Stimulated activated CD4-positive, alpha-beta T cell treated with anti-CD3 and anti-CD28 coated beads, Interleukin-12 subunit alpha, Interleukin-12 subunit beta, amount 100 ng/mL, for 24 hours (primary cell): ENCODE measurements around the gene RAB5IF.
A peak's percentile ranks its signal among the peaks of the same experiment; 100 is the strongest.
"Not testable (repeated sequence)": the region's sequence is repeated elsewhere in the genome, so short reads cannot be mapped to it uniquely, and the experiment has no call there.

Experiments used
- DNase-seq, 2 experiments: peaks; one replicate each; pipeline ENCODE4 v3.0.0-alpha.2; 2020; ENCODE audit warnings: low read depth in 2 of 2

The RAB5IF gene

DNA sequence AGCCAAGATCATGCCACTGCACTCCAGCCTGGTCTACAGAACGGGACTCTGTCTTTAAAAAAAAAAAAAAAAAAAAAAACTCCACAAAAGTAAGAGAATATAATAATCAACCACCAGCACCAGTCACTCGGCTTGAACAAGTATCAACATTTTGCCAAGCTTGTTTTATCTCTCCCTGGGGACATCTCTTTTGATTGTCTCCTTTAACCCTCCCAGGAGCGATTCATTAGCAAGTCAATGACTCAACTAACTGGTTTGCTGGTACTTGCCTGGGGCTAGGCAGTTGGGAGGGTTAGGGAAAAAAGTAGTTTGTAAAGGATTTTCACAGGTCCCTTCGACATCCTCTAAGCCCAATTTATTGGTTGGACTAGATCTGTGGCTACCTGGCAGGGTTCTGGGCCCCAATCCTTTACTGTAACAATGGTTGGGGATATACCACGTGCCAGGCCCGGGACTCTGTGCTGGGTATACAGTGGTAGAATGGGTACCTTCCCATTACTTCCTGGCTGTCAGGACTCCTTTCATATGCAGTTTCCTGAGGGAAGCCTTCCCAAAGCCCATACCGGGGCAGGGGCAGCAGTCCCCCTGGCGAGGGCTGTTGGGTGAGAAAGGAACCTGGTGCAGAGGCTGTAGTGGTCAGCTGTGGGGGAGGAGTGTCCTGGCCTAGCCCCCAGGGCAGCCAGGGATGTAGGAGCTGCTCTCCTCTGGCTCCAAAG, 20.0 kb upstream of the RAB5IF start:
- DNase-seq: no peak

DNA sequence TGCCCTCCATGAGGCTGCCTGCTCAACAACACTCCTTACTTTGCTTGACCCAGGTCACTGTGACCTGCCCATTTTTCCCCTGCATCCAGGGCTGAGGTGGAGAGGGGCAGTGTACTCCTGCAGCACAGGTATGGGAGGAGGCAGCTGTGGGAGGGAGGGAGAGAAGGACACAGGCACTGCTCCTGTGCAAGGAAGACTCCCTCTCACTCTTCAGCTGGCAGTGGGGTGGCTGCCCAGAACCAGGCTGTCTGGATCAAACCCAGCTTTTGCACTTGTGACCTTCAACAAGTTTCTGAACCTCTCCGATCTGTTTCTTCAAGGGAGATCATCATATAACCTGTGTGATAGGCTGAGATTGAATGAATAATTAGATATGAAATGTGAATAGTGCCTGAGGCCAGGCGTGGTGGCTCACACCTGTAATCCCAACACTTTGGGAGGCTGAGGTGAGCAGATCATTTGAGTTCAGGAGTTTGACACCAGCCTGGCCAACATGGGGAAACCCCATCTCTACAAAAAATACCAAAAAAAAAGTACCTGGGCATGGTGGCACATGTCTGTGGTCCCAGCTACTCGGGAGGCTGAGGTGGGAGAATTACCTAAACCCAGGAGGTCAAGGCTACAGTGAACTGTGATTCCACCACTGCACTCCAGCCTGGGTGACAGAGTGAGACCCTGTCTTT, 18.1 kb upstream of the RAB5IF start:
- no peak for DNase-seq

DNA sequence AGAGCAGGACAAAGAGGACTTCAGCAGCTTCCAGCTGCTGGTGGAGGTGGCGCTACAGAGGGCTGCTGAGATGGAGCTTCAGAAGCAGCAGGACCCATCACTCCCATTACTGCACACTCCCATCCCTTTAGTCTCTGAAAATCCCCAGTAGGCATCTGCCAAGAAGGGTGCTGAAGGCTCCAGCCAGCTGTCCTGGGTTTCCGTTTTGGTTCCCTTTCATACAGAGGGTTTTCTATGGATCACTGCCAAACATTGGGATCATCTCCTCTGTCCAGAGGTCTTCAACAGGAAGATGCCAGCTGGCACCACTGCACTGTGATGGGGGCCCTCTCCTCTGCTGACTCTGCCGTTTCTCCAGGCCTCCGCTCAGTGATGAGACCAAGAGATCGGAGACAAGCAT, 14.3 kb upstream of the RAB5IF start:
- no peak for DNase-seq

DNA sequence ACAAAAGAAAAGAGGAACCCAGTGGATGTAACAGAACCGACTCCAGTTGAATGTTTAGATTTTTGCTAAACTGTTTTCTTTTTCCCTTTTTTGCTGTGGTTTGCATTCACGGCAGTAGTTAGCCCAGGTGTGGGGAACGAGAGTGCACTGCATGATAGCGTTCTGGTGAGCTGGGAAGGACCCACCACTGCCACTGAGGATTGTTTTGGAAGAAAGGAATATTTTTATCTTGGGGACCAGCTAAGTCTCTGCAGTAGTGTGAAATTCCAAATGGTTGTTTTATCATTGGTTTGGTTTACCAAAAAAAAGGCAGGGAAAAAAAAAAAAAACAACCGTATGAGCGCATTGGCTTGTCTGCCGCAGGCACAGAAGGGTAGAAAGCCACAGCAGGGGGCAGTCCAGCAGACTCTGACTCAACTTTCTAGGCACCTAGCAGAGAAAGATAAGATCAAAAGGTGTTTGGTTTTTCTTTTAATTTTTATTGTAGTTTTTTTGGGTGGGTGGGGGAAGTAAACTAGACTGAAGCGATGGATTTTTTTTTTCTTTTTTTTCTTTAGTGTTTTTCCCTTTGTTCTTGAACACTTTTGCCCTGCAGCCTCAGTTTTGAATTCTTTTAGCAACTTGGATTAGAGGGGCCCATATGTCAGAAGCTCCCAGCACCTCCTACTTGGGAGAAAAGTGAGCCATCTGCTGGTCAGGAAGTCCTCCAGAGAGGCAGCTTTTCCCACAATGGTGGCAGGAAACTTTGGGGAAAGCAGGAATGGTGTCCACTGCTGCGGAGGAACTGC, 13.5 kb upstream of the RAB5IF start:
- DNase-seq: no peak

DNA sequence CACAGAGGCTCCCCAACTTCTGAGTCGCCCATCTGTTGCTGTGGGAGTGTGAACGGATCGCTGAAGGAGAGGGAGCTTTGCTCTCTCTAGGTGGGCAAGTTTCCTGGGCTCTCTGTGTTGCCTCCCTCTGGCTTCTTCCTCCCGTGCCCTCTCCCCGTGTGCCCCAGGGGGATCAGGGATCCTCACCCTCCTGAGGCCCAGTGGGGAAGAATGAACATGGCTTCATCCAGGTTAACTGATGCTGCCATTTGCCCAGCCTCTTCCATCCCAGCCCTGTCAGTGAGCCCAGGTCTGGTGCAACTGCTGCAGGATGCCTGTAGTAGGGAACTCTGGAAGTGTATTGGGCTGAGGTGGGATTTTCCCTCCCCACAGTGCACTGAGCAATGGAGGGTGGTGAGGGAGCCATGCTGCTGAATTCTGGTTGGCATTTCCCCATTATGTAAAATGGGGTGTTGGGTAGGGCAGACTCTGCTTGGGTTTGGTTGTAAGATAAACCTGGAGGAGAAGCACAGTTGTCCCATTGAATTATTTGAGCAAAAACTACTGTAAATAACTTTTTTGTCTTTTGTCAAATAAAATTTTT, 12.1 kb upstream of the RAB5IF start:
- no peak for DNase-seq

DNA sequence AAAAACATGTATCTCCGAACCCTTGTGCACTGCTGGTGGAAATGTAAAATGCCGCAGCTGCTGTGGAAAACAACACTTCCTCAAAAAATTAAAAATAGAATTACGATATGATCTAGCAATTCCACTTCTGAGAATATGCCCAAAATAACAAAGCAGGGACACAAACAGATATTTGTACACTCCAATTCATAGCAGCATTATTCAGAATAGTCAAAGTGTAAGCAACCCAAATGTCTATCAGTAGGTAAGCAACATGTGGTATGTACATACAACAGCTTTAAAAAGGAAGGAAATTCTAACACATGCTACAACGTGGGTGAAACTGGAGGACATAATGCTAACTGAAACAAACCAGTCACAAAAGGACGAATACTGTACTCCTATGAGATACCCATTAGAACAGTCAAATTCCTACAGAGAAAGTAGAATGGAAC, 5.7 kb upstream of the RAB5IF start:
- no peak for DNase-seq

DNA sequence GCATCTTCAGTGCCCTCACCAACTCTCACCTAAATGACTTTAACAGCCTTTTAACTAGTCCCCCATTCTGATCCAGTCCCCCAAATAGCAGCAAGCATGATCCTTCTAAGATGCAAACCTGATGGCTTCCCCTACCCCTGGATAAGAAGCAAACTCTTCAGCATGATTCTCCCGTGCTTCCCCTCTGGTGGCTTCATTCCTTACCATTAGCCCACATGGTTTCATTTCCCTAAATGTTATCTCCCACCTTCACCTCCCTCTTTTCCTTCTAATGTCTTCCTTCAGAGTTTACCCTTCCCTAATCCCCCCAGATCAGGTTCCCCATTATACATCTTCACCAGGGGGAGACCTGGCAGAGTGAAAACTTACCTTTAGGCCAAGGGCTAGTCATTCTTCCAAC, 4.0 kb upstream of the RAB5IF start:
- DNase-seq: no peak

DNA sequence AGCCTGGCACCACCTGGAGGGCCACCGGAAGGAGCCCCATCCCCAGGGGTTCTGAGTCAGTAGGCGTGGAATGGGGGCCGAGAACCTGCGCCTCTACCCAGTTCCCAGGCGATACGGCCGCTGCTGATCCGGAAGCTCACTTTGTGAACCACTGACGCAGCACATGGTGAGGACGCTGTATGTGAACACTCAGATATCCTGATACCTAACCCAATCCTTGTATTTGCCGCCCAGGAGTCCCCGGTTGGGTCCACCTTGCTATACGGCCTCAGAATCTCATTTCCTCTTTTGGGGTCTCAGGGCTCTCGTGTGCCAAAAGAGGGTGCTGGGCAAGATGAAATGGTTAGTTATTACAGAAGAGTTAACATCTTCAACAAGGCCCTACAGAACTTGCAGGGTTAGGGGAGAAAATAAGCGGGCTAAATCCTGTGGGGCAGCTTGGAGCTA, 604 bp upstream of the RAB5IF start:
- peak in 1 of 2 experiments; percentile 35 for DNase-seq

DNA sequence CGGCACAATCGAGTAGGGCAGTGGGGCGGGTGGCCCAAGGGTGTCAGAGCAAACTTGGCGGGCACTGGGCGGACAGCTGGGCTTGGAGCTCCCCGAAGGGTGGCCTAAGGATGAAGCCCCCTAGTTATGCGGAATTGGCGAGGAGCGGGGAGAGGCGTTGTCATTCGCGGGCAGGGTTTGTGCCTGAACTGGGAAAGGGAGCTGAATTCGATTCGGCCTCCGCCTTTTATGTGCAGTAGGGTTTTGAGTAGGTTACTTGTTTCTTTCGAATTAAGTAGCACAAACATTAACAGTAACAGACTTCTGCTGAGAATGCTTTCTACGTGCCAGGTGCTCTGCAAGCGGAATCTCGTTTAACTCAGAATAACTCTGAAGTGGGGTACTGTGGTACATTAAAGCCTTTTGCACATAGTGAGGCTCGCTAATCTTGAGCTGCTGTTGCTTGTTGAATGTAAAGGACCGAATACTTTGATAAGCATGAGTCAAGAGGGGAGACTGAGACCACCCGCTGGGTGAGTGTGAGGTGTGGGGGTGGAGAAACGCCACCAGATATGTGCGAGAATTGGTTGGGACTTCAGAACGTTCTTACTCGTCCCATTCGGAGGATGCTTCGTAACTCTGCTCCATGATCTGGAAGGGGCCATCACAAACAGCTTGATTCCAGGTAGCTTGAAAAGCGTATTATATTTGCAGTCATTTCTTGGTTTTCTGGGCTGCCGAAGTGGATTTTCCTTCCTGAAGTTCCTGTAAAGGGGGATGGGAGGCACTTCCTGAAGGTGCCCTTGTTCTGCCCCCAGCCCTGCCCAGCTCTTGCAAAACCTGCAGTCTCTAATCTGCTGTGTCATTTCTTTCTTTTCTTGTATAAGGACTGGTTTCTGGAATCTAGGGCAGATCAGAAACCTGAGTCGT, 833 bp downstream of the RAB5IF start:
- DNase-seq: no peak

DNA sequence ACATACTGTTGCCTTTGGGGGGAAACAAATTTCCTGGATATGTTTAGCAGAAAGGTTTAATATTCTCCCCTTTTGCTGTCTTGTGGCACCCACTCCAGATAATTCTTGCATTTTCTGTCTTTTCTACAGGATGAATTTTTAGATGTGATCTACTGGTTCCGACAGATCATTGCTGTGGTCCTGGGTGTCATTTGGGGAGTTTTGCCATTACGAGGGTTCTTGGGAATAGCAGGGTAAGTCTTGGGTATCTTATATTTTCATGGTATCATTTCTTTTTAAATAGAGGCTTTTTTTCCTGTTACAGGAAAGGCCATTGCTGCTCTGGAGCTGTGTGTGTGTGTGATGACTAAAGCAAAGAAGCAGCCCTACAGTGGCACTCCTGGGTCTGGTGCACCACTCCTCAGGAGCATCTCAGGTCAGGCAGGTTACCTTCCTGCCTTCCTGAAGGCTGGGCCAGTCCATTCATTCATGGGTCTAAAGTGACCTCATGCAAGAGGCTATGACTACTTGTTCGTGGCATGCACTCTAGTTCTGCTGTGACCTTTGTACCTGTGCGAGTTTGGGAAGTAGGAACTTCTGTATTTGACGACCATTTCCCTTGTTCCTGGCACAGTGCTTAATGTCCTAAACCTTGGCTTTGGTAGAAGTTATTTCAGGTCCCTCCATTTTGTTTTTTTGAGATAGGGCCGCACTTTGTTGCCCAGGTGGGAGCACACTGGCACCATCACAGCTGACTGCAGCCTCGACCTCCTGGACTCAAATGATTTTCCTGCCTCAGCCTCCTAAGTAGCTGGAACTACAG, 2.2 kb downstream of the RAB5IF start:
- no peak for DNase-seq

DNA sequence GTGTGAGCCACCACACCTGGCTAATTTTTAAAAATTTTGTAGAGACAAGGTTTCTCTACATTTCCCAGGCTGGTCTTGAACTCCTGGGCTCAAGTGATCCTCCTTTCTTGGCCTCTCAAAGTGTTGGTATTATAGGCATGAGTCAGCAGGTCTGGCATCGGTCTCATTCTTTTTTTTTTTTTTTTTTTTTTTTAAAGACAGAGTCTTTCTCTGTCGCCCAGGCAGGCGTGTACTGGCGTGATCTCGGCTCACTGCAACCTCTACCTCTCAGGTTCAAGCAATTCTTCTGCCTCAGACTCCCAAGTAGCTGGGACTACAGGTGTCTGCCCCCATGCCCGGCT, 2.8 kb downstream of the RAB5IF start:
- DNase-seq: not testable (repeated sequence)

DNA sequence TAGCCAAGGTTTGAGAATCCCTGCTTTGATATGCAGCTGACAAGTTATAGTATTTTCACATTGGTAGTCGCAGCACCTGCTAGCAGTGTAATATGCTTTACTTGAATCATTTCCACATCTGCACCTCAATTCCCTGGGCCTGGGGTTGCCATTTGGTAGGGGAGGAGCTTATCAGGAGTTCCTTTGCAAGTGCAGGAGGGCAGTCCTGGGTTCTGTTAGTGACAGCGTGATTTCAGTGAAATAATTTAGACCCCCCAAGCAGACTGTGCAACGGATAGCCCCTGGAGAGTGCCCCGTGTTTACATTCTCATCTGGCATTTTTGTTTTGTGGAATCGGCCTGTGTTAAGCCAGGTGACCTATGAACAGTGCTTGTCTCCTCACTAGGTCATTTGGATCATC, 6.0 kb downstream of the RAB5IF start:
- DNase-seq: no peak

DNA sequence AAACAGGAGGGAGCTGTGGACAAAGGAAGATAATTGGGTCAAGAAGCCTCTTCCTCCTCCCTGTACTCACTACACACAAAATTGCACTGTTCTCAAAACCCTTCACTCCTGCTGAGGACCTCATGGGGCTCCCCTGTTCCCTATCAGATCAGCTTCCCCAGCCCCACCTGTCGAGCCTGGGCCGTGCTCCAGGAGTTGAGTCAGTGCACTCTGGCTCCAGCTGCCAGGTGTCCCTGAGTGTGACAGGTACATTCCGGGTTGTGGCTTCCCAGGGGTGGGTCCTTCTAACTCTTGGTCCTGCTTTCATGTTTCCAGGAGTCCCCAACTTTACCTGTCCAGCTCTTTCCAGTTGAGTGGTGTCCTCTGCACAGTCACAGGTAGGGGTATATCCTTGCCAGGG, 8.4 kb downstream of the RAB5IF start:
- no peak for DNase-seq

DNA sequence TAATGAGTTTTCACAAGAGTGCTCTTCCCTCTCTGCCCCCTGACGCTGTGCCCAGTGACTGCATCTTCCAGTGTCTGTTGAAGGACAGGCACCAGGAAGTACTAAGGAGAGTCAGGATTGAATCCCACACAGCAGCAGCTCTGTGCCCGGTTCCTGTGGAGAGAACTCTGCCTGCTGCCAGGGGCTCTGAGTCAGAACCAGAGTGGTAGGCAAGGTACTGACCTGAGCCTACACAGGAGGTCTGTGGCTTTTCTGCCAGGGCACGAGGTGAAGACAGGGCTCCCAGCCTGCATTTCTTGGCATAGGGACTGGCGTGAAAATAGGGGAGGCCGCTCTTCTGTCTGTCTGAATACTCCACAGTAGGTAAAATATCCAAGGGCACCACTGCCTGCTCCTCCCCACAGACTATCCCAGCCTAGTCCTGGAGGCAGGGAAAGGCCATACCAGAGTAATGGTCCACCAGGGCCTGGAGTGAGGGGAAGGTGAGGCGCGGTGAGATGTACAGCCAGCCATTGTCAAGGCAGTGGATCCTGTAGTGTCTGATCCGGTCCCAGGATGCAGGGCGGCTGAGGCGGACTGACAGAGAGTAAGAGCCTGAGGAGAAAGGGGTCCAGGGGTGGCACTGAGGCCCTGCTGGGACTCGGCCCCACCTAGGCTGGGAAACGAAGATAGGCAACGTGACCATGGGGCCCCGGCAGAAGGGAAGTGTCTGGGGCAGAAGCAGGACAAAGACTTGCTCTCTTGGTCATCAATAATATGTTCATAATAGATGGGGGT, 9.4 kb downstream of the RAB5IF start:
- DNase-seq: no peak

DNA sequence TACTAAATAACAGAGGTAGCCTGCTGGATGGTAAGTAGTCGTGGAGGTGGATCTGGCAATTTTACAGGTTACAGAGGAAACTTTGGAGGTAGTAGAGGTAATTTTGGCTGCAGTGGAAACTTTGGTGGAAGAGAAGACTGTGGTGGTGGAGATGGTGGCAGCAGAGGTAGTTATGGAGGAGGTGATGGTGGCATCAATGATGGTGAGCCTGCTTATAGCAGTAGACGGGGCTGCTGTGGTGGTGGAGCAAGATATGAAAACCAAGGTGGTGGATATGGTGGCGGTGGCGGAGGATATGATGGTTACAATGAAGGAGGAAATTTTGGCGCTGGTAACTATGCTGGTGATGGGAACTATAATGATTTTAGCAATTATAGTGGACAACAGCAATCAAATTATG, 15.3 kb downstream of the RAB5IF start:
- DNase-seq: no peak

DNA sequence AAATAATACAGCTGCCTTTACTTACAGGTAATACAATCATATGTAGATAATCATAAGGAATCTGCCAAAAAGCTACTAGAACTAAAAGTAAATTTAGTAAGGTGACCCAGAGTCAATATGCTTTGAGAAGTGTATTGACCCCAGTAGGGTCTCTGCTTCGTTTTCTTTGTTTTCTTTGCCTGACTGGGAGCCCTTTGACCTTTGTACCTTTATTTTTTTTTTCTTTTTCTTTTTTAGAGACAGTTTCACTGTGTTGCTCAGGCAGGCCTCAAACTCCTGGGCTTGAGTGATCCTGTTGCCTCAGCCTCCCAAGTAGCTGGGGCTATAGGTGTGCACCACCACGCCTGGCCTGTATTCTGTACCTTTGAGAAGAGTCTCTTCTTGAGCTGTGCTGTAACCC, 17.9 kb downstream of the RAB5IF start:
- DNase-seq: no peak

DNA sequence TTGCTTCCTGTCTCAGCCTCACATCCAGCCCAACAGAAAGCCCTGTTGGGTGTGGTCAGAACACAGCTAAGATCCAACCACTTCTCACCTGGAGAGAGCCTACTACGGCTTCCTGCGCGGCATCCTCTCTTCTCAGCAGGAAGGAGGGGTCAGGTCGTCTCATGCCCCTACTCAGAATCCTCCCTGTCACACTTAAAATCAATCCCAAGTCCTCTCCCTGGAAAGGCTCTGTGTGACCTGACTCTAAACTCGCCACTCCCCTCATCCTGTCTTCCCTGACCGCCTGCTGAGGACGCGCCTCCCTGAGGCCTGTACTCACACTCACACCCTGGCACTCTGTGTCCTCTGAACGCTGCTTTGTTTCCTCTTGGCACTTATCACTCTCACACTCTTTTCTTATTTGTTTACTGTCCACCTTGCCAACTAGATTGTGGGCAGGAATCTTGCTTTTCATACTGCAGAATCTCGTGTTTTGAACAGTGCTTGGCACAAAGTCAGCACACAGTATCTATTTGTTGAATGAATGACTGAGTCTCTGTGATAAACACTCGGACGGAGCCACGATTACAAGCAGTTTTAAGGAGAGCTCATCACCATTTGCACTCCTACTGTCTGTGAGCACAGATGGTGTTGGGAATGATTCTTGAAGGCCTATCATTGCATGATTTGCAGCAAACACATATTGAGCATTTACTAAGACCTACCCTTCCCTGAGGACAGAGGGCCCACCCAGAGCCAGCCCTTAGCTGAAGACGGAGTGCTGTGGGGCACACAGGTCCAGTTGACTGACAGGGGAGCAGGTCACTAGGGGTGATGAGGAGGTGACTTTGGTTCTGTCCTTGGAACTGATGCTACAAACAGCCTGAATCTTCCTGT, 18.7 kb downstream of the RAB5IF start:
- no peak for DNase-seq

DNA sequence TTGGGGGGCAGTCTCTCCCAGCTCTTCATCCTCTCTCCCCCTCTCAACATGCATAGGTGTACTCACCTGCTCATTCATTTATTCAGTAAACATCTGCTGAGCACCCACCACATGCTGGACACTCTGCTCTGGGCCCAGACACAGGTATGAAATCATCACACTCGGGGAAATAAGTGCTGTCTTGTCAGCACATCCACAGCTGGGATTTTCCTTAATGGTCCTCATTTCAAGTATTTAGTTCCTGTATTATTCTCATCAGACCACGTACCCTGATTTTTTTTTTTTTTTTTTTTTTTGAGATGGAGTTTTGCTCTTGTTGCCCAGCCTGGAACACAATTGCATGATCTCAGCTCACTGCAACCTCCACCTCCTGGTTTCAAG, 19.4 kb downstream of the RAB5IF start:
- no peak for DNase-seq

DNA sequence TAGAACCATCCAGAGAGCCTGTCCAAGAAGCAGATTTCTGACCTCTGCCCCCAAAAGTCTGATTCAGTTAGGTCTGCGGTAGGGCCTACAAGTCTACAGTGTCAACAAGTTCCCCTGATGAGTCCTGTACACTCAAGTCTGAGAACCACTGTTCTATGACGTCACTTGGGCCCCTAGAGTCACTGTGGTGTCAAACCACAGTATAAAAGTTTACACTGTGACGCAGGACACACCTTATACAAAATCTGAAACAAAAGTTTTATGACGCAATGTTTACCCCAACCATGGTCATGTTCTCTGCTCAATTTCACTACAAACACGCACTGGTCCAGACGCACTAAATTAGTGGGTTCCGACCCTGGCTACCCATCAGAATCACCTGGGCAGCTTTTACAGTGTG, 22.5 kb downstream of the RAB5IF start:
- no peak for DNase-seq
